HG03045 (cell line): ENCODE data around the gene ACBD4.

Experiments used
- ATAC-seq: cut with Tn5 transposase; IDR thresholded peaks from one replicate; pipeline ENCODE4 v1.9.1; 2021; ENCODE audit warnings: mild to moderate bottlenecking, moderate library complexity; ENCODE audit not compliant: unreplicated experiment

The ACBD4 gene

DNA sequence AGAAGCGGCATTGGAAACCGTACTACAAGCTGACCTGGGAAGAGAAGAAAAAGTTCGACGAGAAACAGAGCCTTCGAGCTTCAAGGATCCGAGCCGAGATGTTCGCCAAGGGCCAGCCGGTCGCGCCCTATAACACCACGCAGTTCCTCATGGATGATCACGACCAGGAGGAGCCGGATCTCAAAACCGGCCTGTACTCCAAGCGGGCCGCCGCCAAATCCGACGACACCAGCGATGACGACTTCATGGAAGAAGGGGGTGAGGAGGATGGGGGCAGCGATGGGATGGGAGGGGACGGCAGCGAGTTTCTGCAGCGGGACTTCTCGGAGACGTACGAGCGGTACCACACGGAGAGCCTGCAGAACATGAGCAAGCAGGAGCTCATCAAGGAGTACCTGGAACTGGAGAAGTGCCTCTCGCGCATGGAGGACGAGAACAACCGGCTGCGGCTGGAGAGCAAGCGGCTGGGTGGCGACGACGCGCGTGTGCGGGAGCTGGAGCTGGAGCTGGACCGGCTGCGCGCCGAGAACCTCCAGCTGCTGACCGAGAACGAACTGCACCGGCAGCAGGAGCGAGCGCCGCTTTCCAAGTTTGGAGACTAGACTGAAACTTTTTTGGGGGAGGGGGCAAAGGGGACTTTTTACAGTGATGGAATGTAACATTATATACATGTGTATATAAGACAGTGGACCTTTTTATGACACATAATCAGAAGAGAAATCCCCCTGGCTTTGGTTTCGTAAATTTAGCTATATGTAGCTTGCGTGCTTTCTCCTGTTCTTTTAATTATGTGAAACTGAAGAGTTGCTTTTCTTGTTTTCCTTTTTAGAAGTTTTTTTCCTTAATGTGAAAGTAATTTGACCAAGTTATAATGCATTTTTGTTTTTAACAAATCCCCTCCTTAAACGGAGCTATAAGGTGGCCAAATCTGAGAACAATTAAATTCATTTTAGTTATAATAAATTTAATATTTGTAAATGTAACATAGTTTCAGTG lies 14.5 kb downstream of the ACBD4 start:
- no peak for ATAC-seq

DNA sequence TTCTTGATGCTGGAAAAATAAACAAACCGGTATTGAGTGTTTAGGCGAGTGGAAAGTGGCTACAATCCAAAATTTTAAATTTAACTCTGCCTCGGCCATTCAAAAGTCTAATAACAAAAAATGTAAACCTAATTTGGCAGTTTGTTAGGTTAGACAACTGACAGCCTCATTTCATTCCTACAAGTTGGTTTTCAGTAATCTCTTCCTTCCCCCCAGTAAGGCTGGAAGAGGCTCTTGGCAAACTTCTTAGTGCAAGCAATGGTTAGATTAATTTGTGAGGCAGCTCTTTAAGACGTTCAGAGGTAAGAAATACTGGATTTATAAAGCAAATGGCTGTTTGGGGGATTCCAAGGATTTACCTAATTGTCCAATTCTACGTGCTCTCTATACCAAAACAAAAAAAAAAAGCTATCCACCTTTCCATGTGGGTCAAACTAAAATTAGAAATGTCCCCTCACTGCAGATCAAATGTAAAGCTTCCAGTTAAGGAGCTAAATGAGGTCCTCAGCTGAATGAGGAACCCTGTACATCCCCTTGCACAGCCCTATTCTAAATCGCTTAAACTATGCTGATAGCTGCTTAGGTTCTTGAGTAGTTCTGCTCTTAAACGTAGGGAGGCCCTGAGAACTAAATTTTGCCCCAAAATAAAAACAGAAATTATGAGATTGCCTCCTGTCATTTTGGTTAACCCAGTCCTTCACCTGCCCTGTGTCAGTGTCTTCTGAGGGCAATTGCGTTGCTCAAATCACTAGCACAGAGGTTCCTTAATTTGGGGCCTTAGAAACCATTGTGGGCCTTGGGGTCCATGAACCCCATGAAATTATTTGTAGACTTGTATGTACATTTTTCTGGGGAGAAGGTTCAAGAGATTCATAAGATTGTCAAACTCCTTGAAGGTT lies 15.7 kb downstream of the ACBD4 start:
- no peak for ATAC-seq

DNA sequence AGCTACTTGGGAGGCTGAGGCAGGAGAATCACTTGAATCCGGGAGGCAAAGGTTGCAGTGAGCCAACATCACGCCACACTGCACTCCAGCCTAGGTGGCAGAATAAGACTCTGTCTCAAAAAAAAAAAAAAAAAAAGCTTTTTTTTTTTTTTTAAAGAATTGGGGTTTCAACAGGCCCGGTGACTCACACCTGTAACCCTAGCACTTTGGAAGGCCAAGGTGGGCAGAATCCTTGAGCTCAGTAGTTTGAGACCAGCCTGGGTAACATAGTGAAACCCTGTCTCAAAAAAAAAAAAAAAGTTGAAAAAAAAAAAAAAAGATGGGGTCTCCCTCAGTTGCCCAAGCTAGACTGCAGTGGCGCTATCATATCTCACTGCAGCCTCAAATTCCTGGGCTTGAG lies 19.5 kb downstream of the ACBD4 start:
- no peak for ATAC-seq

DNA sequence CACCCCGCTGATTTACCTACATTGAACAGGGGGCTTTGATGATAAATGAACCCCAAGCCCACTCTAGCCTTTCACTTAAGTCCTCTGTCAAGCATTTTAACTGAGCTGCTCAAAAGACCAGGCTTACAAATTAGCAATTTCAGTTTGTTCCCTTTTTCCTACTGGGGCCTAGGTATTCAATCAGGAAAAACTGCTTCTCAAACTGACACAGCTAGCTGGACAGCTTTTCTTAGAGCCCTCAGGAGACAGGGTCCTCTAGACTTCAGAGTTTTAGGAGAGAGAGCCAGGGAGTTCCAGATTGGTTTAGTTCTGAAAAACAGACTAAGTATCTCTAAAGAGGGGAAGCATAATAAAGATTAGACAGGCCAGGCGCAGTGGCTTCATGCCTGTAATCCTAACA lies 20.0 kb downstream of the ACBD4 start:
- no peak for ATAC-seq

DNA sequence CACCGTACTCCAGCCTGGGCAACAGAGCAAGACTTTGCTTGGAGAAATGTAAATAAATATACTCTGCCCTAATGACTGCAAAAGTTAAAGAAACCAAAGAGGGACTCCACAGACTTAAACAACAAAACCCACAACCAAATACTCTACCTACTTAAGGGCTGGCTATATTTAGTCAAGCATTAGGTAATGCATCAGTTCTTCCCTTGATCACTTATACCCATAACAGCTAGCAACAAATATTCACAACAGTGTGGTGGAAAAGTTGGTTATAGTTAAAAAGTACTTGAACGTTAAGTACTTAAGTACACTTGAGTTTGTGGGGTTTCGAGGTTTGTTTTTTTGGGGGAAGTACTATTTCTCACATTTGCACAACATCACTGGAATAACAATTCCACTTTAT lies 20.8 kb downstream of the ACBD4 start:
- ATAC-seq, result no peak

DNA sequence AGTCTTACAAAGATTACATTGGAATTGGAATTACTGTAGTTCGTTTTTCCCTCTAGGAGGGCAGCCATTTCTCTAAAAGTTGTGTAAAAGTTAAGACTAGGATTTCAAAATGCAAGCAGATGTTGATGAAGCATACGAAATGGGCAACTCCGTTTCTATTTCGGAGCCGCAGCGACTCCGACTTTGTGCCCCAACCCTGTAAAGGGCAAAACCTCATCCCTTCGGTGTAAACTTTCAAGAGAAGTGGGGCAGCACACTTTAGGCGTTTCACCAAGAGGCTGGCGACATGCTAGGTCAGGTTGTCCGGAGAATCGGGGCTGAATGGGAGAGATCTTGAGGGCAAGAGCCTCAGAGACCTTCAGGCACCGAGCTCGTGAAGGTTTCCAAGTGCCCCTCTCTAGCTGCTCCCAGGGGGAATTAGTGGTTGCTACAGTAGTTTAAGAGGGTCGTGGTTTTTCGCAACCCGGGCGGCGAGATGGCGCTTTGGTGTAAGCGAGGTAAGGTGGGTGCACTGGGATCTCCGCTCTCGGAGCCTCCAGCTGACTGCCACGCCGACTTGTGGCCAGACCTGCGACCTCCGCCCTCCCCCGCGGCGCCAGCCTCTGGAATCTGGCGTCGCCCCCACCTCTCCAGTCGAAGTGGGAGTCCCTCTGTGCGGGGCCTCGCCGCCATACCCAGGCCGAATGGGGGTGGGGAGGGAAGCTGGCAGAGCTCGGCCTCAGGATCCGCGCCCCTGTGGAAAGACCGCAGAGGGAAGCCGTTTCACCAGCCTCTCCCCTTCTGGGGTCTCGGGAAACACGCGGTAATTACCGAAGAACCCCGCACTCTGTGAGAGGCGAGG lies 25.2 kb downstream of the ACBD4 start:
- ATAC-seq, result peak; percentile 23

DNA sequence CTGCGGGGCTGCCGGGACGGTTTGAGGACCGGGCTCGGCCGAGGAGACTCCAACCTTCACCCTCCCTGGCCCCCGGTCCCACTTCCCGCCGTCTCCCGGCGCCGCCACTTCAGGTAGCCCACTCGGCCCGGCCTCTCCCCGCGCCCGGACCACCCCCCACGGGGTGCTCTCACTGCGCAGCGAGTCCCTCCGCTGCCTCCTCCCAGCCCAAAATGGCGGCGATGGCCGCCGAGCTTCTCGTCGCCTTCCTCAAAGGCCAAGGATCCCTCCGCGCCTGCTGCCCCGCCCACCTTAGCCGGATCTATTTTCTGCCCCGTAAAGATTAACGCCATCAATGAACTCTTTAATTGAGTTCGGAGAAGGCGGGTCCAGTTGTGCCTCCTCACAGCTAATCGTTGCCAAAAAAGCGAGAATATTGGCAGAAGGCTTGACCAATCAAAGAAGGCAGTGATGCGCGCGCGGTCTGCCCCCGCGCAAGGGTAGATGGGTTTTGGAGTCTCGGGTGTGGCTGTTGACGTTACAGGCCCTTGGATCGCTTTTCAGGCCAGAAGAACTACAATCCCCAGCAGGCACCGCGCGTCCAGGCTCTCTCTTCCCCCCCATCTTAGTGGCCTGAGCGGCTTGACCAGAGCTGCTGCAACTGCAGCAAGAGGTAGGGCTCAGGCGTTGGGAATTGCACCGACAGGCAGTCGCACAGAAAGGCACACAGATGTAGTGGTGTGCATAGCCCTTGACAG lies 26.0 kb downstream of the ACBD4 start, which contains the start of gene HEXIM2:
HEXIM2 (plus strand) TSS at position 588 of the 737 bp plus-strand sequence. CDS start 919 bp downstream, outside the sequence.
- peak; percentile 88 for ATAC-seq

DNA sequence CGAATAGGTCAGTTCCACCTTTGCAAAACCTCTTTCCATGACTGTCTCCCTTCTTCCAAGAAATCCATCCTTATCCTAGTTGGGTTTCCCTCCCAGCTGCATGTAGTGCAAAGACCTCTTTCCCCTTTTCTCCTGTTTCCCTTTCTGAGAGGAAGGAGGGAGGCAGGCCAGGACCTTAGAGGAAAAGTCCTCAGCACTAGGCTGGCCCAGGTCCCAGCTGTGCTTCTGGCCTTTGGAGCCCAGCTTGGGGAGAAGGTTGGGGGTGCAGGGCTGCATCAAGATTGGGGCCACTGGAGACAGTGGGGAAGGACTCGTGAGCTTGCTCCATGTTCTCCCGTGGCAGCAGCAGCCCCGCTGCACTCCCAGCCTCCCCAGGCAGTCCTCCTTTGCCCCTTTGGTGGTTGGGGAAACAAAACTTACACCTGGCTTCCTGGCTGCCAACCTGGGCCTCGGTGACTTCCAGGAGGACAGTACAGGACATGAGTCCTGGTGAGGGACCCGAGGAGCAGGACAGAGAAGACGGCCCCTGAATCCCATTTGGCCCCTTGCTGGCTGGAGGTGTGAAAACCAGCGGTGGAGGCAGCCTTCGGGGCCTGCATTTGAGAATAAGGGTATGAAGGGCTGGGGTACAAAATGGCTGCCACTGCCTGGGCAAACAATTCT lies 26.7 kb downstream of the ACBD4 start:
- ATAC-seq, result no peak

DNA sequence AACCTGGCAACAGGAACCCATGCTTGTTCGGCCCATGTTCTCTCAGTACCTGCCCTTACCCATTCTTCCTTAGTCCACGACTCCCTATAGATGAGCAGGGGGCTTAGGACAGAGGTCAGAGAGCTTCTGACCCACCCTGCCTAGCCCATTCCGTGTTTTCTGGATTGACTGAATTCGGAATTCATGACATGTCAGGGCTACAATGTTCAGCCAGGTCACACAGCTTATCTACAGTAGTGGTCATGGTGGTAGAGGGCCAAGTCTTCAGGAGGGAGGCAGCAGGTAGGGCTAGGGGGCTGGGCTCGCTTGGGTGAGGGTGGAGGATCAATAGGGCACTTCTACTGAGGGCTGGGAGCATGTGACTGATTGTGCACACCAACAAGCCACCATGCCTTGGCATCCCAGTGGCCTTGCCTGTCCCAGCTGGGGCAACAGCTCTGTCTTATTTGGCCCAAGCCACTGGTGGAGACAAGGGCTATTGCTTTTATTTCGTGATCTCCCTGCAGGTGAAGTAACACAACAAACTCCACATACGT lies 29.3 kb downstream of the ACBD4 start:
- ATAC-seq, result no peak

DNA sequence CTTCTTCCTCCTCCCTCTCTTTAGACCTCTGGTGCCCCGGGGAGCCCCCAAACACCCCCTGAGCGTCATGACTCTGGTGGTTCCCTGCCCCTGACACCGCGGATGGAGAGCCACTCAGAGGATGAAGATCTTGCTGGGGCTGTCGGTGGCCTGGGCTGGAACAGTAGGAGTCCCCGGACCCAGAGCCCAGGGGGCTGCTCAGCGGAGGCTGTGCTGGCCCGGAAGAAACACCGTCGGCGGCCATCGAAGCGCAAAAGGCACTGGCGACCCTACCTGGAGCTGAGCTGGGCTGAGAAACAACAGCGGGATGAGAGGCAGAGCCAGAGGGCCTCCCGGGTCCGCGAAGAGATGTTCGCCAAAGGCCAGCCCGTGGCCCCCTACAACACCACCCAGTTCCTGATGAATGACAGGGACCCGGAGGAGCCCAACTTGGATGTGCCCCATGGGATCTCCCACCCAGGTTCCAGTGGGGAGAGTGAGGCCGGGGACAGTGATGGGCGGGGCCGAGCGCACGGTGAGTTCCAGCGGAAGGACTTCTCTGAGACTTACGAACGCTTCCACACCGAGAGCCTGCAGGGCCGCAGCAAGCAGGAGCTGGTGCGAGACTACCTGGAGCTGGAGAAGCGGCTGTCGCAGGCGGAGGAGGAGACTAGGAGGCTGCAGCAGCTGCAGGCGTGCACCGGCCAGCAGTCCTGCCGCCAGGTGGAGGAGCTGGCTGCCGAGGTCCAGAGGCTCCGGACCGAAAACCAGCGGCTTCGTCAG lies 33.7 kb downstream of the ACBD4 start:
- no peak for ATAC-seq

DNA sequence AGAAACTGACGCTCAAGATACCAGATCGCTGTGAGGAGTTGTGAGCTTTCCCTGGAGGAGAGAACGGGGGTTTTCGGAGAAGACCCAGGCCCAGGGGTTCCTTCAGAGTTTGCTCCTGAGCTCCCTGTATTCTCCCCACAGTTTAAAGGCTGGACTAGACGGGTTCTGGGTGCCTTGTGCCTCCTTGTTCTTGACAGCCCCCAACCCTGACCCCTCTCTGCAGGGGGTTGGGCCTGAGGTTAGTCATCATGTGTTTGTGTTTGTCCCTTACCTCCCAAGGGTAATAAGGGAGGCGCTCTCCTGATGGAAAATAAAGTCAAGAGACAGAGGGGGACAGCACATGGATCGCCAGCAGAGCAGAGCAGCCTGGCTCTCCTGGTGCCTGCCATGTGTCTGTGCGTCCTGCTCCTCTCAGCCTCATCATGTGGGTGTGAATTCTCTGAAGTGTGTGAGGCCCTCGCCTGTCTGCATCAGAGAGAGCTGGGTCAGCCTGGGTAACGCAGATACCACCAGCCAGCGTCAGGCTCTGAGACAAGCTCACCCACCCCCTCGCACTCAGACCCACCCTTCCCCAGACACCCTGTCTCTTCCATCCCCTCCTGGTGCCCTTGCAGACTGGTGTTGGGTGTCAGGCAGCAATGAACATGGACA lies 34.9 kb downstream of the ACBD4 start:
- no peak for ATAC-seq

DNA sequence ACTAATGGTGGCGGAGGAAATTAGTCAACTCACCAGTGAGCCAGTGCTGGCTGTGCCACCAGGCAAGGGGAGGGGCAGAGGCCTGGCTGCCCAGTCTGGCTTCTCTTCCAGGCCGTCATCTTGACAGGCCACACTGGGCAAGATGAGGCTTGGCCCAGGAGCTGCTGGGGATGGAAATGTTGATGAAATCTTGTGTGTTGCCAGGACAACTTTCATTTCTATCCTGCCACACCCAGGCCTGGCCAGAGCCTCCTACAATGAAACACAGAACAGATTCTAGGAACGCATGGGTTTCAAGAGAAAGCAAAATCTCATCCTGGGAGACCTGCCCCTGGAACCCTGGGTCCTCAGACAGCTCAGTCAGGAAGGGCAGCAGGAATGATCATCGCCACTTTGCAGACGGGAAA lies 35.4 kb downstream of the ACBD4 start:
- no peak for ATAC-seq

DNA sequence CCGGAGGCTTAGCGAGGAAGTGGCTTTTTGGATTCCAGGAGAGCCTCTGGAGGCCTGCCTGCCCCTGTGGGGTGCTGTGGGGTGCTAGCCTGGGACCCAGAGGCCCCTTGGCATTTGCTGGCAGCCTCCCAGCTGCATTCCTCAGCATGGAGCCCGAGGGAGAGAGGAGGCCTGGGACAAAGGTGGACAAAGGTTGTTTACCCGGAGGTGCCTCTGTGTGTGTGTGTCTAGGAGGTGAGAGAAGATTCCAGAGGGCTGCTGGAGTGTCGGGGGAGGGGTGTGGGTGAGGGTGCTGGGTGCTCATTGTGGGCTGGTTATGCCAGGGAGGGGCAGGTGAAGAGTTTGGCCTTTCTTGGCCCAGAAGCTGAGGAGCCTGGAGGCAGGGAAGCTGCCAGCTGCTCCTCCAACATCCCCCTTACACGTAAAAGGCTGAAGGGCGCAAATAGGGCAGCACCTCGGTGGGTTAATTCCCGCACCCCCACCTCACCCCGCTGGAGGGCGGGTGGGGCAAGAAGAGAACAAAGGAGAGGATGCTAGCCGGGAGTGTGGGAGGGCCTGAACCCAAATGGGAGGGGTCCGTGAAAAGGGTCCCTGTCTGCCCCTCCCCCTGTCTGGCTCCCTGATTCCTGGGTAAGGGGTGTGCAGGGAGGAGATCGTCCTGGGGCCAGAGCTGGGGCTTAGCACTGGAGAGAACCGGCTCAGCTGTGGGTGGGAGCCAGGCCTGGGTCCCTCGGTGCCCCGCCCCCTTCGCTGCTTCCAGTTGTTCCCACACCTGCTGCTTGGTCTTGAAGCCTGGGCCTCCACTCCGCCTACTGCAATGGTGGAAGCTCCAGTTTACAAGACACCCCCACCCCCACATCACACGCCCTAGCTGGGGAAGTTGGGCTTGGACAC lies 36.1 kb downstream of the ACBD4 start:
- no peak for ATAC-seq

DNA sequence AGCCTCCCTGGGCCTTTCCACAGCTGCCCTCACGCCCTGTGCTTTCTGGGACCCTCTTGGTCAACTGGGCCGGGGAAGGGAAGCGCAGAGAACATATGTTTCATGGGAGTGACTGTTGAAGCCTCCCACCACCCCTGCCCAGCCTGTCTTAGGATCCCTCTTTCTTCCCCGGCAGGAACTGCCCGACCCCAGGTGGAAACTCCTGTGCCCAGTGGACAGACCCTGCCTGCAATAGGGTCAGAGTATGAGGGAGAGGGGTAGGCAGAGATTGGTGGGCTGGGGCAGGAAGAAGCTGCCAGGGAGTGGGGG lies 36.7 kb downstream of the ACBD4 start:
- no peak for ATAC-seq

DNA sequence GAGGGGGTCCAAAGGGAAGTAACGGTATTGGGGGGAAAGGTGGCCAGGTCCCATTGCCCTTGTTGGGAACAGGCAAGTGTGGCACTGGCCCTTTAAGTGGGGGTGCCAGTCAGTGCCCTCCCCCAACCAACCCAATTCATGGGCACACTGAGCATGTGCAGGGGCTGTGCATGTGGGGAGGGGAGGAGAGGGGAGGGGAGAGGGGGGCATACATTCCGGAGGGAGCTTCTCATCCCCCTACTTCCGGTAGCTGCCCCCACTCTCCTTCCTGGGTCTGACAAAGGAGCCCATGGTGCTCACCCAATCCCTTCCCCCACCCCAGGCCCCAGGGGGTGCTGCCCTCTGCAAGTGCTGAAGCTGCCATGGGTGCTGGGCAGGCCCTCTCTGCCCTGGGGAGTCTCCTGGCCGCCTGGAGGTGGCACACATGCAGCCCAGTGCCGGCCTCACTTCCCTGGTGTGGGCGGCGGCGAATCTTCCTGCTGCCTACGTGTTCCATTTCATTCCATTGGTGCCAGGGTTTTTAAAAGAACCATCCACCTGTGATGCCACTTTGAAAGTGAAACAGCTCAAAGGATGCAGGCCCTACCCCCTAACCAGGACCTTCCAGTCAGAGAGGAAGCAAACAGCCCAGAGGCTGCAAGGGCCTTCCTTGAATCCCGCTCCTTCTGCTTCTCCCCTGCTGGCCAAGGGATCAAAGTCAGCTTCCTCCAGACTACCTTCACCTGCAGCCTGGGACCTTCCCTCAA lies 37.2 kb downstream of the ACBD4 start:
- ATAC-seq, result no peak

DNA sequence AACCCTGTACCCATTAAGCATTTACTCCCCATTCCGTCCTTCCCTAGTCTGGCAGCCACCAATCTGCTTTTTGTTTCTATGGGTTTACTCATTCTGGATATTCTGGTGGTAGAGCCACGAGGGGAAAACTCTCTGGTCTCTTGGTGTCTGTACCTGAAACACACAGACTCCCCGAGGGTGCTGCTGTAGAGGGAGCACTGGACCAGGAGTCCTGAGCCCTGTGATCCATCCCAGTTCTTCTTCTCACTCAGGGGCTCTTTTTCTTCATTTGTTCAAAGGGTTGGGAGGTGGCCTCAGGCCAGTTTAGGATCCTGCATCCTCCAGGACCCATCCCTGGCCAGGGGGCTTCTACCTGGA lies 40.2 kb downstream of the ACBD4 start:
- ATAC-seq, result no peak

DNA sequence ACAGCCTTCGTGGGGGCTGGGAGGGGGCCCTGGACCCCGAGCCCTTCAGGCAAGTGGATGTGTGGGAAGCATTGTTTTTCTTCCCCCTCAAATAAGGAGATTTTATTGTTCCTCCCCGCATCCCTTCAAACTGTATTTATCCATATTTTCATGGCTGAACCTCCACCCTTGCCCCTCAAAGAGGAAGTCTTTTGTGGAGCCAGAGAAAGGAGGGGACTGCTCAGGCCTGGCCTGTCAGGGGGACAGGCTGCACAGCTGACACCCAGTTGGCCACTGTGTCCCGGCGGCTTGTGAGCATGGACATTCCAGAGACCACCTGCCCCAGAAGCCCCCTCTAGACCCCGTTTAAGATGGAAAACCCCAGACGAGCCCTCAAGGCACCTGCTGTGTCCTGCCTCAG lies 42.1 kb downstream of the ACBD4 start:
- ATAC-seq, result no peak
